CD14-positive monocyte (primary cell): ENCODE measurements around the gene SYT13. TPM values are rescaled to one million over a fixed set of nuclear protein-coding genes. Genes with fewer than 3 reads are reported as not detected.

Source experiments
- DNase-seq, 3 donors: peaks; one replicate each; pipeline ENCODE4 v3.0.0-alpha.2; 2011 to 2022
- H2AFZ ChIP-seq: 2 replicates; pipeline ENCODE4 v1.6.0; 2012; ENCODE audit warnings: mild to moderate bottlenecking, low read depth, low read length, inconsistent platforms; ENCODE audit not compliant: insufficient read depth, poor library complexity, severe bottlenecking
- H3K27ac ChIP-seq, 2 donors: 1 replicate in 1 of 2; 2 replicates in 1 of 2; pipeline ENCODE4 v1.5.1; 2012 to 2013; ENCODE audit warnings: low read length in 2 of 2, control low read depth in 1 of 2, inconsistent platforms in 1 of 2, low read depth in 1 of 2, mild to moderate bottlenecking in 1 of 2
- H3K27me3 ChIP-seq, 2 donors: one replicate each; pipeline versions ENCODE4 v1.6.0 to v1.6.1; 2011 to 2013; ENCODE audit warnings: low read length in 2 of 2; ENCODE audit not compliant: control insufficient read depth in 2 of 2, insufficient read depth in 2 of 2
- H3K36me3 ChIP-seq, 2 donors: replicated peaks in 1 of 2; 1 replicate in 1 of 2; 2 replicates in 1 of 2; pipeline versions ENCODE4 v1.5.1 to v1.6.1; 2012 to 2013; ENCODE audit warnings: low read length in 2 of 2, control low read depth in 1 of 2, inconsistent platforms in 1 of 2, mild to moderate bottlenecking in 1 of 2; ENCODE audit not compliant: insufficient read depth in 2 of 2, control insufficient read depth in 1 of 2
- H3K4me1 ChIP-seq, 2 donors: 1 replicate in 1 of 2; 2 replicates in 1 of 2; pipeline versions ENCODE4 v1.5.1 to v1.6.1; 2012 to 2013; ENCODE audit warnings: low read length in 2 of 2, control low read depth in 1 of 2, inconsistent platforms in 1 of 2, mild to moderate bottlenecking in 1 of 2, moderate library complexity in 1 of 2; ENCODE audit not compliant: insufficient read depth in 2 of 2, control insufficient read depth in 1 of 2
- H3K4me2 ChIP-seq: replicated peaks from 2 replicates; pipeline ENCODE3; 2012; ENCODE audit warnings: low read length, moderate library complexity, mild to moderate bottlenecking; ENCODE audit not compliant: poor library complexity, severe bottlenecking; ENCODE audit errors: extremely low read depth
- H3K4me3 ChIP-seq, 3 experiments: fragments of 200-600 bp in 1 of 3; sonication (generic) in 1 of 3; replicated peaks in 1 of 3; 1 replicate in 2 of 3; 2 replicates in 1 of 3; pipeline ENCODE4 v1.5.1; 2011 to 2013; ENCODE audit warnings: low read length in 3 of 3, mild to moderate bottlenecking in 3 of 3, control low read depth in 2 of 3, low read depth in 2 of 3, inconsistent platforms in 1 of 3, moderate library complexity in 1 of 3
- H3K79me2 ChIP-seq: 2 replicates; pipeline ENCODE4 v1.6.0; 2012; ENCODE audit warnings: mild to moderate bottlenecking, control low read depth, inconsistent platforms, low read length, moderate library complexity; ENCODE audit not compliant: insufficient read depth
- H3K9ac ChIP-seq: 2 replicates; pipeline ENCODE4 v1.6.0; 2017; ENCODE audit warnings: low read length, mild to moderate bottlenecking; ENCODE audit not compliant: insufficient read depth, poor library complexity, severe bottlenecking
- H3K9me3 ChIP-seq, 2 donors: replicated peaks in 1 of 2; 1 replicate in 1 of 2; 2 replicates in 1 of 2; pipeline versions ENCODE4 v1.5.1 to v1.6.1; 2012 to 2013; ENCODE audit warnings: low read length in 2 of 2, control low read depth in 1 of 2; ENCODE audit not compliant: control insufficient read depth in 1 of 2, insufficient read depth in 1 of 2
- H4K20me1 ChIP-seq: 2 replicates; pipeline ENCODE4 v1.6.0; 2012; ENCODE audit warnings: mild to moderate bottlenecking, low read length, control low read depth, moderate library complexity; ENCODE audit not compliant: insufficient read depth
- H3K27ac Mint-ChIP-seq, 7 donors: one replicate each; pipeline ENCODE4 v1.8.0; 2020; ENCODE audit warnings: mild to moderate bottlenecking in 7 of 7, mixed read lengths in 7 of 7, moderate library complexity in 6 of 7, inconsistent platforms in 2 of 7
- H3K27me3 Mint-ChIP-seq, 3 donors: one replicate each; pipeline ENCODE4 v1.8.0; 2021 to 2022; ENCODE audit warnings: low read depth in 3 of 3, mild to moderate bottlenecking in 3 of 3, mixed read lengths in 3 of 3, moderate library complexity in 3 of 3, inconsistent platforms in 1 of 3
- H3K36me3 Mint-ChIP-seq, 2 donors: one replicate each; pipeline ENCODE4 v1.8.0; 2020; ENCODE audit warnings: mixed read lengths in 2 of 2, inconsistent platforms in 1 of 2, mild to moderate bottlenecking in 1 of 2
- H3K4me1 Mint-ChIP-seq: one replicate; pipeline ENCODE4 v1.8.0; 2020; ENCODE audit warnings: mild to moderate bottlenecking, mixed read lengths
- H3K4me3 Mint-ChIP-seq, 2 donors: one replicate each; pipeline ENCODE4 v1.8.0; 2020; ENCODE audit warnings: mild to moderate bottlenecking in 2 of 2, mixed read lengths in 2 of 2, moderate library complexity in 1 of 2
- H3K9me3 Mint-ChIP-seq, 7 donors: one replicate each; pipeline ENCODE4 v1.8.0; 2020 to 2022; ENCODE audit warnings: mixed read lengths in 7 of 7, mild to moderate bottlenecking in 6 of 7, moderate library complexity in 6 of 7, inconsistent platforms in 2 of 7
- WGBS: methylation state at CpG from one replicate; pipeline ENCODE4 v1.1.5; 2013; ENCODE audit warnings: missing lambda C conversion rate; ENCODE audit not compliant: insufficient coverage; 5-methylcytosine and 5-hydroxymethylcytosine counted together
- intact Hi-C, 2 donors: fragments of 100-400 bp; cut with micrococcal nuclease; formaldehyde crosslinking; loops; one replicate each; pipeline versions ENCODE4 v1.15.0 to v1.15.1; 2023
- polyA plus RNA-seq, 3 donors: library from polyadenylated mRNA; depleted of rRNA in 1 of 3; unstranded in 2 of 3; stranded (reverse) in 1 of 3; fragments of 300-500 nt in 2 of 3; fragments of >200 nt in 1 of 3; fragmentation: Illumina TruSeq in 2 of 3; gene quantifications; 1 replicate in 2 of 3; 2 replicates in 1 of 3; pipeline ENCODE4 v1.2.3, GENCODE V29; 2012 to 2021
- TF ChIP-seq, protein P1 (sequence below): fragments of 200-600 bp; IDR thresholded peaks from one replicate; pipeline ENCODE4 v1.8.0; 2022; ENCODE audit warnings: antibody characterized with exemption, mild to moderate bottlenecking

SYT13 gene
- polyA plus RNA-seq, 3 donors, result not detected

DNA sequence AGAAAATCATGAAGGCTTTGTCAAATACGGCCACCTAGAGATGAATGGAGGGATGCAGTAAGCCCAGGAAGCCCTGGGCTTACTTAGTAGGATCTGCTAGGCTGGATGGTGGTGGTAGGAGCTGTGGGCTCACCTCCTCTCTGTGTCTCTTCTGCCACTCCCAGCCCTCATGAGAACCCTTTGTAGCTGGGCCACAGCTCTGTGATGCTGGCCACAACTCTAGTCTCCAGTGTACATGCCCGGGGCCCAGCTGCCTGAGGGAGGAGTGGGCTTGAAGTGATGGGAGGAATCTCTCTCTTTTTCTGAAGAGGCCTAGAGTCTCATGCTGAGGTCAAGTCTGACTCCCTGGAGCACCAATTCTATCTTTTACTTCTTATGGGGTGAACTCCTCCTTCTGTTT, 32.4 kb upstream of the SYT13 start:
- no peaks in the 10 kb centered on the region for H3K36me3 Mint-ChIP-seq
- H4K20me1 ChIP-seq, result no peaks in the 10 kb centered on the region
- H3K79me2 ChIP-seq, result no peaks in the 10 kb centered on the region
- H3K9me3 Mint-ChIP-seq, result peaks cover 0 to 2% (median 0%) of the 10 kb centered on the region in 7 donors
- H3K4me2 ChIP-seq, result no peak overlapping the region
- peaks cover 1 to 13% (median 12%) of the 10 kb centered on the region in 3 donors for H3K27me3 Mint-ChIP-seq
- peaks cover under 1 to 4% of the 10 kb centered on the region in 2 donors for H3K27me3 ChIP-seq
- no peak overlapping the region for H3K4me3 Mint-ChIP-seq
- no peaks in the 10 kb centered on the region for H3K9me3 ChIP-seq
- no peak overlapping the region for H3K27ac Mint-ChIP-seq
- TF ChIP-seq, protein P1, sequence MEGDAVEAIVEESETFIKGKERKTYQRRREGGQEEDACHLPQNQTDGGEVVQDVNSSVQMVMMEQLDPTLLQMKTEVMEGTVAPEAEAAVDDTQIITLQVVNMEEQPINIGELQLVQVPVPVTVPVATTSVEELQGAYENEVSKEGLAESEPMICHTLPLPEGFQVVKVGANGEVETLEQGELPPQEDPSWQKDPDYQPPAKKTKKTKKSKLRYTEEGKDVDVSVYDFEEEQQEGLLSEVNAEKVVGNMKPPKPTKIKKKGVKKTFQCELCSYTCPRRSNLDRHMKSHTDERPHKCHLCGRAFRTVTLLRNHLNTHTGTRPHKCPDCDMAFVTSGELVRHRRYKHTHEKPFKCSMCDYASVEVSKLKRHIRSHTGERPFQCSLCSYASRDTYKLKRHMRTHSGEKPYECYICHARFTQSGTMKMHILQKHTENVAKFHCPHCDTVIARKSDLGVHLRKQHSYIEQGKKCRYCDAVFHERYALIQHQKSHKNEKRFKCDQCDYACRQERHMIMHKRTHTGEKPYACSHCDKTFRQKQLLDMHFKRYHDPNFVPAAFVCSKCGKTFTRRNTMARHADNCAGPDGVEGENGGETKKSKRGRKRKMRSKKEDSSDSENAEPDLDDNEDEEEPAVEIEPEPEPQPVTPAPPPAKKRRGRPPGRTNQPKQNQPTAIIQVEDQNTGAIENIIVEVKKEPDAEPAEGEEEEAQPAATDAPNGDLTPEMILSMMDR, result no peak
- DNase-seq, result no peak
- H3K9ac ChIP-seq, result no peak overlapping the region
- H3K4me1 ChIP-seq, result no peaks in the 10 kb centered on the region
- no CpG with 5 or more reads among the region's 2 CpGs for WGBS
- H3K27ac ChIP-seq, result no peak overlapping the region
- H3K4me1 Mint-ChIP-seq, result no peaks in the 10 kb centered on the region
- H2AFZ ChIP-seq, result no peak overlapping the region
- no peak overlapping the region for H3K4me3 ChIP-seq
- H3K36me3 ChIP-seq, result no peaks in the 10 kb centered on the region
- intact Hi-C loops, result no loop called here

DNA sequence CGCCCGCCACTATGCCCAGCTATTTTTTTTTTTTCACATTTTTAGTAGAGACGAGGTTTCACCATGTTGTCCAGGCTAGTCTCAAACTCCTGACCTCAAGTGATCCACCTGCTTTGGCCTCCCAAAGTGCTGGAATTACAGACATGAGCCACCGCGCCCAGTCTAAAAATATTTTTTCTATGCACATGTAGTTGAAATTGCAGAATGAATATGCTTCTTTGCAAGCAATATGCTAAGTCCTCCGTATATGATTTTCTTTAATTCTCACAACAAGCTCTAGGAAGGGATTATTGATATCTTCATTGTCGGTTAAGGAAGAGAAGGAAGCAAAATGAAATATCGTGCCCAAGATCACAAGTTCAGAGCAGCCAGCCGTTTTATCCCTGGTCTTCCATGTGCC, 30.1 kb upstream of the SYT13 start:
- TF ChIP-seq, protein P1, result no peak
- Histone ChIP-seq H3K27me3 (peaks cover 4 to 5% of the 10 kb centered on the region in 2 donors), H3K9ac (no peak overlapping the region), H3K79me2 (no peaks in the 10 kb centered on the region), H3K9me3 (no peaks in the 10 kb centered on the region), H3K36me3 (no peaks in the 10 kb centered on the region), H3K4me1 (no peaks in the 10 kb centered on the region), H2AFZ (no peak overlapping the region), H3K27ac (no peak overlapping the region), H3K4me3 (no peak overlapping the region), H4K20me1 (no peaks in the 10 kb centered on the region), H3K4me2 (no peak overlapping the region)
- H3K27ac Mint-ChIP-seq, result no peak overlapping the region
- no peaks in the 10 kb centered on the region for H3K36me3 Mint-ChIP-seq
- intact Hi-C loops, result no loop called here
- no peak for DNase-seq
- H3K4me1 Mint-ChIP-seq, result no peaks in the 10 kb centered on the region
- 100% methylated on average over 3 of the region's 9 CpGs for WGBS
- H3K4me3 Mint-ChIP-seq, result no peak overlapping the region
- peaks cover 11 to 19% (median 12%) of the 10 kb centered on the region in 3 donors for H3K27me3 Mint-ChIP-seq
- H3K9me3 Mint-ChIP-seq, result peaks cover 0 to 2% (median 0%) of the 10 kb centered on the region in 7 donors
